Renal pelvis (tissue), 4 donors: ENCODE data around the gene DMAC2. TPM values are rescaled to one million over a fixed set of nuclear protein-coding genes. Genes with fewer than 3 reads are reported as not detected.
"Not testable (repeated sequence)": the region's sequence is repeated elsewhere in the genome, so short reads cannot be mapped to it uniquely, and the experiment has no call there.

ENCODE experiments used
- DNase-seq: peaks from one replicate; pipeline ENCODE4 v3.0.0-alpha.2; 2013
- polyA plus RNA-seq, 3 donors: library from polyadenylated mRNA; unstranded; fragments of 120-200 nt; gene quantifications; one replicate each; pipeline ENCODE4 v1.2.1, GENCODE V29; 2013; ENCODE audit not compliant: insufficient read length in 3 of 3

The DMAC2 gene
- polyA plus RNA-seq, 3 donors, result 55.8 to 75.8 (median 64.4) TPM

- peak; percentile 68 for DNase-seq
Observed at GRCh38 chr19:41449079-41449864, 9.6 kb upstream of the DMAC2 start.

GRCh38 chr19:41447732-41448332 is 8.1 kb upstream of the DMAC2 start:
- no peak for DNase-seq

GRCh38 chr19:41445575-41445974 is 5.9 kb upstream of the DMAC2 start:
- DNase-seq, result no peak

GRCh38 chr19:41443813-41444455 is 4.2 kb upstream of the DMAC2 start:
- DNase-seq, result no peak

GRCh38 chr19:41442473-41443355 is 3.0 kb upstream of the DMAC2 start, which contains the start of gene ERICH4:
Gene ERICH4 (plus strand): TSS chr19:41443156. CDS start chr19:41443170, 14 bp downstream.
- no peak for DNase-seq

- DNase-seq, result no peak
Observed at GRCh38 chr19:41441321-41441945, 1.7 kb upstream of the DMAC2 start.

GRCh38 chr19:41437944-41438574 is 1.7 kb downstream of the DMAC2 start:
- DNase-seq, result no peak

GRCh38 chr19:41436674-41436951 is 3.1 kb downstream of the DMAC2 start:
- no peak for DNase-seq

- no peak for DNase-seq
Observed at GRCh38 chr19:41435936-41436673, 3.6 kb downstream of the DMAC2 start.

- not testable (repeated sequence) for DNase-seq
Observed at GRCh38 chr19:41435376-41435775, 4.3 kb downstream of the DMAC2 start.

GRCh38 chr19:41434450-41434849 is 5.3 kb downstream of the DMAC2 start:
- no peak for DNase-seq

GRCh38 chr19:41433171-41433570 is 6.5 kb downstream of the DMAC2 start:
- no peak for DNase-seq

GRCh38 chr19:41431426-41432386 is 8.0 kb downstream of the DMAC2 start:
- DNase-seq, result no peak

GRCh38 chr19:41430922-41431321 is 8.8 kb downstream of the DMAC2 start:
- no peak for DNase-seq

- DNase-seq, result no peak
Observed at GRCh38 chr19:41428481-41428859, 11.2 kb downstream of the DMAC2 start.

GRCh38 chr19:41427647-41428480 is 11.8 kb downstream of the DMAC2 start:
- DNase-seq, result no peak

GRCh38 chr19:41426952-41427646 is 12.6 kb downstream of the DMAC2 start, which contains the start of gene B3GNT8:
Gene B3GNT8 (minus strand): TSS chr19:41427374. CDS start chr19:41426778, 596 bp downstream.
- DNase-seq, result peak; percentile 75
